GM12872 (cell line): Measurements from ENCODE around the gene EBLN1.

ENCODE experiments used
- CTCF ChIP-seq: IDR thresholded peaks from 3 replicates; pipeline ENCODE4 v1.5.1; 2011; ENCODE audit warnings: low read depth, mild to moderate bottlenecking, low read length, moderate library complexity; ENCODE audit not compliant: insufficient read depth

Gene EBLN1

GRCh38 chr10:22226599-22226998 lies 8.8 kb upstream of the EBLN1 start:
- TF ChIP-seq CTCF = no peak

- TF ChIP-seq CTCF = no peak
These were observed 4.7 kb upstream of the EBLN1 start for GRCh38 chr10:22222236-22223190.

- no peak for TF ChIP-seq CTCF
These were observed 1.5 kb upstream of the EBLN1 start for GRCh38 chr10:22219308-22219707.

- peak; percentile 11; the same call in 1 of the 3 replicates for TF ChIP-seq CTCF
These were observed 633 bp upstream of the EBLN1 start for GRCh38 chr10:22218448-22218847.

GRCh38 chr10:22210267-22210666 lies 7.5 kb downstream of the EBLN1 start:
- no peak for TF ChIP-seq CTCF

GRCh38 chr10:22193945-22194344 lies 23.9 kb downstream of the EBLN1 start:
- TF ChIP-seq CTCF = no peak

GRCh38 chr10:22185586-22185985 lies 32.2 kb downstream of the EBLN1 start:
- TF ChIP-seq CTCF = no peak
